Right lobe of liver (tissue), 6 donors: Measurements from ENCODE around the gene RCOR3. TPM values are rescaled to one million over a fixed set of nuclear protein-coding genes. Genes with fewer than 3 reads are reported as not detected.
"Not testable (repeated sequence)": the region's sequence is repeated elsewhere in the genome, so short reads cannot be mapped to it uniquely, and the experiment has no call there.

Experiments used
- ATAC-seq, 4 donors: fragments of 200-7000 bp; cut with Tn5 transposase; one replicate each; pipeline ENCODE4 v1.9.1; 2020; ENCODE audit warnings: mild to moderate bottlenecking in 4 of 4, moderate library complexity in 4 of 4
- DNase-seq, 3 donors: peaks; one replicate each; pipeline ENCODE4 v3.0.0-alpha.2; 2020
- H3K27ac ChIP-seq, 3 donors: fragments of 200-600 bp; one replicate each; pipeline ENCODE4 v1.8.0; 2022
- H3K27me3 ChIP-seq, 2 donors: fragments of 200-600 bp; one replicate each; pipeline ENCODE4 v1.8.0; 2022
- H3K36me3 ChIP-seq, 4 donors: fragments of 200-600 bp; sonication (generic) in 1 of 4; one replicate each; pipeline versions ENCODE4 v1.5.1 to v1.8.0; 2017 to 2022; ENCODE audit warnings: control low read depth in 1 of 4
- H3K4me1 ChIP-seq, 4 donors: fragments of 200-600 bp; sonication (generic) in 1 of 4; one replicate each; pipeline versions ENCODE4 v1.5.1 to v1.8.0; 2017 to 2022; ENCODE audit warnings: control low read depth in 1 of 4
- H3K4me3 ChIP-seq, 3 donors: fragments of 200-600 bp; one replicate each; pipeline ENCODE4 v1.8.0; 2022
- H3K9me3 ChIP-seq, 4 donors: fragments of 200-600 bp; sonication (generic) in 1 of 4; one replicate each; pipeline versions ENCODE4 v1.5.1 to v1.8.0; 2017 to 2022; ENCODE audit warnings: control low read depth in 1 of 4
- POLR2A ChIP-seq: fragments of 450-650 bp; IDR thresholded peaks from one replicate; pipeline ENCODE4 v1.6.1; 2017; ENCODE audit warnings: antibody characterized with exemption, mild to moderate bottlenecking
- WGBS: methylation state at CpG from one replicate; pipeline ENCODE4 v1.1.6; 2018; ENCODE audit warnings: low coverage, low lambda C conversion rate; ENCODE audit not compliant: insufficient coverage; ENCODE audit errors: missing lambda C conversion rate; 5-methylcytosine and 5-hydroxymethylcytosine counted together
- intact Hi-C, 2 donors: fragments of 100-400 bp; cut with DNase I; formaldehyde crosslinking; loops; one replicate each; pipeline versions ENCODE4 v1.11.2 to v1.14.1; 2022
- total RNA-seq, 6 experiments: library from RNA; depleted of rRNA in 2 of 6; stranded (reverse); fragments of >200 nt in 2 of 6; fragmentation: NEBNext Ultra II Directional in 3 of 6; extraction: Animal tissue kit (Norgen Biotek cat#: 25700) in 3 of 6; gene quantifications; one replicate each; pipeline versions ENCODE4 v1.1.0 to v1.2.4, GENCODE V29; 2016 to 2023
- TF ChIP-seq, protein P1 (sequence below), 4 donors: fragments of 200-600 bp in 3 of 4; fragments of 450-650 bp in 1 of 4; IDR thresholded peaks; one replicate each; pipeline versions ENCODE4 v1.5.1 to v1.8.0; 2016 to 2022; ENCODE audit warnings: antibody characterized with exemption in 4 of 4, mild to moderate bottlenecking in 2 of 4
- donor health status: DM: no; HTN: yes; CAD: no.
- donor health status: DM: no; HTN: no; CAD: no.
- donor health status: DM: no; HTN: no; CAD: no.
- donor health status: DM: no; HTN: yes; CAD: no.
- donor health status: DM: no; HTN: yes; CAD: no.

RCOR3 gene
- total RNA-seq, 6 experiments from 2014 or later = 13.0 to 24.6 (median 17.7) TPM

DNA sequence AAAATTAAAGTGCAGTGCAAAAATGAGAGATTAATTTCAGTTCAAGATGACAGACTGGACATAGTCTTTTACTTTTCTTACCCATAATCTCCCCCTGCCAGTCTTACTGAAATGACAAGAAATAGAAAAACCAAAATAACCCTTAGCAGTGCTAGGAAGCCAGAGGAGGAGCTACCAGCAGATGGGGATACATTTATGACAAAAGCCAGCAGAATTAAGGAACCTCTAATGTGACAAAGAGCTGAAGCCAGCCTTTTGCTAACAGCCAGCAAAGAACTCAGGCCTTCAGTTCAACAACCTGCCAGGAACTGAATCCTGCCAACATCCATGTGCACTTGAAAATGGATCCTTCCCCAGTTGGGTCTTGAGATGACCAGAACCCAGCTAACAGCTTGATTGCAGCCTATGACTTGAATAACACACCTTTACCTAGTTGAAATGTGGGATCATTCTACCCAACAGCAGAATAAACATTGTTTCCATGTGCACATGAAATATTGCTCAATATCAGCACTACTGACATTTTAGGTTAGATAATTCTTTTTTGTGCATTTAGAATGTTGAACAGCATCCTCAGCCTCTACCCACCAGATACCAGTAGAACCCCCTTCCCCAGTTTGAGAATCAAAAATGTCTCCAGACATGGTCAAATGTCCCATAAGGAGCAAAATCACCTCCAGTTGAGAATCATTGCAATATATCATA is 59.6 kb downstream of the RCOR3 start:
- Histone ChIP-seq H3K9me3 (no peaks in the 10 kb centered on the region), H3K27me3 (no peaks in the 10 kb centered on the region), H3K27ac (no peak overlapping the region), H3K36me3 (peaks cover 0 to 16% (median 6%) of the 10 kb centered on the region in 4 donors), H3K4me1 (no peaks in the 10 kb centered on the region), H3K4me3 (no peak overlapping the region)
- ATAC-seq = peak in 2 of 4 donors; percentile 18 to 27
- intact Hi-C loops = no loop called here
- TF ChIP-seq POLR2A = no peak
- TF ChIP-seq, protein P1, sequence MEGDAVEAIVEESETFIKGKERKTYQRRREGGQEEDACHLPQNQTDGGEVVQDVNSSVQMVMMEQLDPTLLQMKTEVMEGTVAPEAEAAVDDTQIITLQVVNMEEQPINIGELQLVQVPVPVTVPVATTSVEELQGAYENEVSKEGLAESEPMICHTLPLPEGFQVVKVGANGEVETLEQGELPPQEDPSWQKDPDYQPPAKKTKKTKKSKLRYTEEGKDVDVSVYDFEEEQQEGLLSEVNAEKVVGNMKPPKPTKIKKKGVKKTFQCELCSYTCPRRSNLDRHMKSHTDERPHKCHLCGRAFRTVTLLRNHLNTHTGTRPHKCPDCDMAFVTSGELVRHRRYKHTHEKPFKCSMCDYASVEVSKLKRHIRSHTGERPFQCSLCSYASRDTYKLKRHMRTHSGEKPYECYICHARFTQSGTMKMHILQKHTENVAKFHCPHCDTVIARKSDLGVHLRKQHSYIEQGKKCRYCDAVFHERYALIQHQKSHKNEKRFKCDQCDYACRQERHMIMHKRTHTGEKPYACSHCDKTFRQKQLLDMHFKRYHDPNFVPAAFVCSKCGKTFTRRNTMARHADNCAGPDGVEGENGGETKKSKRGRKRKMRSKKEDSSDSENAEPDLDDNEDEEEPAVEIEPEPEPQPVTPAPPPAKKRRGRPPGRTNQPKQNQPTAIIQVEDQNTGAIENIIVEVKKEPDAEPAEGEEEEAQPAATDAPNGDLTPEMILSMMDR (IDR thresholded peaks at IDR 0.05) = no peak
- DNase-seq = no peak

DNA sequence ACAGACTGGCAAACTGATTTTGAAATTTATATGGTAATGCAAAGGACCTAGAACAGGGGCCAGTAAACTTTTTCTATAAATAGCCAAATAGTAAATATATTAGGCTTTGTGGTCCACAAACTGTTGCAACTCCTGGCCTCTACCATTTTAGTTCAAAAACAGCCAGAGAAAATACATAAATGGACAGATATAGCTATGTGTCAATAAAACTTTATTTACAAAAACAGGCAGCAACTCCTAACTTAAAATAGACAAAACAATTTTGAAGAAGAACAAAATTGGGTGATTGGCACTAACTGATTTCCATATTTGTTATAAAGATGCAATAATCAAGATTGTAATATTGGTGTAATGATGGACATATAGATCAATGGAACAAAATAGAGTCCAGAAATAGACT is 60.7 kb downstream of the RCOR3 start:
- ATAC-seq = no peak
- peaks cover 0 to 4% (median 0%) of the 10 kb centered on the region in 4 donors for H3K36me3 ChIP-seq
- H3K27ac ChIP-seq = no peak overlapping the region
- H3K4me3 ChIP-seq = no peak overlapping the region
- intact Hi-C loops = loop anchor here in 1 of 2 donors (10.0 kb wide), 1 partner anchor 335 kb away; no protein-coding TSS in a partner anchor
- no peaks in the 10 kb centered on the region for H3K4me1 ChIP-seq
- TF ChIP-seq, protein P1 (IDR thresholded peaks at IDR 0.05) = no peak
- TF ChIP-seq POLR2A = no peak
- no peak for DNase-seq
- H3K27me3 ChIP-seq = no peaks in the 10 kb centered on the region
- H3K9me3 ChIP-seq = no peaks in the 10 kb centered on the region

DNA sequence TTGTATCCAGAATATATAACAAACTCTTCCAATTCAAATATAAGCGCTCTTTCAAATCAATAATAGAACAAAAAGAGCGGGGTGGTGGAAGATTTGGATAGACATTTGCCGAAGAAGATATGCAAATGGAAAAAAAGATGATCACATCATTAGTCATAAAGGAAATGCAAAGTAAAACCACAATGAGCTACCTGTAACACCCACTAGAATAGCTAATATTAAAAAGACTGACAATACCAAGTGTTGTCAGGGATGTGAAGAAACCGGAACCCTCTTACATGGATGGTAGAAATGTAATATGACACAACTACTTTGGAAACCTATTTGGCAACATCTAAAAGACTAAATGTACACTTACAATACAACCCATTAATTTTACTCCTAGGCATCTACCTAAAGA is 61.8 kb downstream of the RCOR3 start:
- Histone ChIP-seq H3K9me3 (no peaks in the 10 kb centered on the region), H3K27me3 (no peaks in the 10 kb centered on the region), H3K27ac (no peak overlapping the region), H3K4me1 (no peaks in the 10 kb centered on the region), H3K36me3 (no peaks in the 10 kb centered on the region), H3K4me3 (no peak overlapping the region)
- WGBS = 77% methylated on average over 4 of the region's 4 CpGs
- ATAC-seq = no peak
- no peak for DNase-seq
- intact Hi-C loops = loop anchor here in 1 of 2 donors (10.0 kb wide), 1 partner anchor 334 kb away; no protein-coding TSS in a partner anchor
- TF ChIP-seq, protein P1 (IDR thresholded peaks at IDR 0.05) = no peak
- TF ChIP-seq POLR2A = no peak

GRCh38 chr1:211321646-211322045 is 62.5 kb downstream of the RCOR3 start:
- not testable (repeated sequence) for H3K27me3 ChIP-seq, H3K4me3 ChIP-seq, H3K9me3 ChIP-seq, ATAC-seq, H3K4me1 ChIP-seq, H3K36me3 ChIP-seq, DNase-seq, H3K27ac ChIP-seq
- 91% methylated on average over 5 of the region's 7 CpGs for WGBS
- intact Hi-C loops = loop anchor here in 1 of 2 donors (10.0 kb wide), 1 partner anchor 333 kb away; no protein-coding TSS in a partner anchor

- 23% methylated on average over 9 of the region's 9 CpGs for WGBS
- Histone ChIP-seq H3K9me3 (no peaks in the 10 kb centered on the region), H3K36me3 (no peaks in the 10 kb centered on the region), H3K27ac (no peak overlapping the region), H3K4me3 (no peak overlapping the region), H3K27me3 (no peaks in the 10 kb centered on the region), H3K4me1 (no peaks in the 10 kb centered on the region)
- ATAC-seq (peak; percentile 82 to 87 (median 84)), DNase-seq (peak in 1 of 3 donors; percentile 56)
- intact Hi-C loops = loop anchor here in 1 of 2 donors (10.0 kb wide), 1 partner anchor 331 kb away; no protein-coding TSS in a partner anchor
- TF ChIP-seq, protein P1 (IDR thresholded peaks at IDR 0.05) = peak; percentile 65 to 83 (median 78)
- TF ChIP-seq POLR2A = no peak
These were observed 64.2 kb downstream of the RCOR3 start for GRCh38 chr1:211323156-211324063.
